GM19328 (cell line): ENCODE measurements around the gene FXYD2.

Experiments used
- ATAC-seq: cut with Tn5 transposase; IDR thresholded peaks from one replicate; pipeline ENCODE4 v1.9.1; 2021; ENCODE audit warnings: mild to moderate bottlenecking, moderate library complexity; ENCODE audit not compliant: unreplicated experiment

Gene FXYD2

DNA sequence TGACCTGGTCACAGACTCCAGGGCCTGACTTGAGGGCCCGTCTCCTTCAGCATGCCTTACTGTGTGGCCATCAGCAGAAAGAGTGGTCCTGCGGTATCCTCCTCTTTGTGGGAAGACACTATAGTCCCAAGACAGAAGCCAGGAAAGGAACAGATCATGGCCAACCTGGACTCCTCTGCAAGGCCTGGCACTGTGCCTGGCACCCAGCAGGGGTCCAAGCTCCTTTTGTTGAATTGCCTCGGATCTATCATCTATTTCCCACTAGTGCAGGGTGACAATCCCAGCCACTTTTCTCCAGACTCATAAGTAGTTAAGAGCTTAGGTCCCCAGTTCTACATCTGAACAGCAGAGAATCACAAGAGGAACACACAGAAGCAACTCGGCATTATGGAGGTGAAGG is 54.5 kb downstream of the FXYD2 start:
- ATAC-seq = no peak
